ENCODE results near the gene SIPA1L2. TPM values are rescaled to one million over a fixed set of nuclear protein-coding genes. Genes with fewer than 3 reads are reported as not detected.

Gene SIPA1L2
- 61.5 TPM for total RNA-seq

- intact Hi-C loops (cut with DNase I) = loop anchor here (10.0 kb wide), 1 partner anchor 615 kb away; no protein-coding TSS in a partner anchor
- peak; percentile 97 for ATAC-seq
- peak; percentile 97 for DNase-seq (ENCODE audit: low spot score)
Measured at GRCh38 chr1:232630047-232630893, at the start of gene SIPA1L2. SIPA1L2 (minus strand) TSS chr1:232630133; CDS start chr1:232515339, 114,794 bp downstream.

GRCh38 chr1:232678185-232678886, 48.4 kb upstream of the SIPA1L2 start:
- intact Hi-C loops (cut with DNase I) = no loop called here
- ATAC-seq (no peak), DNase-seq (ENCODE audit: low spot score) (no peak)

- DNase-seq (ENCODE audit: low spot score) = no peak
- no peak for ATAC-seq
- intact Hi-C loops (cut with DNase I) = no loop called here
Measured at GRCh38 chr1:232676307-232676706, 46.4 kb upstream of the SIPA1L2 start.

- DNase-seq (ENCODE audit: low spot score) = no peak
- ATAC-seq = no peak
- intact Hi-C loops (cut with DNase I) = no loop called here
Measured at GRCh38 chr1:232675898-232676297, 46.0 kb upstream of the SIPA1L2 start.

GRCh38 chr1:232675260-232675659, 45.3 kb upstream of the SIPA1L2 start:
- DNase-seq (ENCODE audit: low spot score) = no peak
- ATAC-seq = no peak
- intact Hi-C loops (cut with DNase I) = no loop called here

GRCh38 chr1:232673256-232673655, 43.3 kb upstream of the SIPA1L2 start:
- ATAC-seq = no peak
- no peak for DNase-seq (ENCODE audit: low spot score)
- intact Hi-C loops (cut with DNase I) = no loop called here

- ATAC-seq = no peak
- intact Hi-C loops (cut with DNase I) = no loop called here
- no peak for DNase-seq (ENCODE audit: low spot score)
Measured at GRCh38 chr1:232669981-232670747, 40.2 kb upstream of the SIPA1L2 start.

- peak; percentile 58 for ATAC-seq
- intact Hi-C loops (cut with DNase I) = no loop called here
- DNase-seq (ENCODE audit: low spot score) = no peak
Measured at GRCh38 chr1:232667778-232668165, 37.8 kb upstream of the SIPA1L2 start.

GRCh38 chr1:232667094-232667777, 37.3 kb upstream of the SIPA1L2 start:
- no peak for ATAC-seq
- intact Hi-C loops (cut with DNase I) = no loop called here
- no peak for DNase-seq (ENCODE audit: low spot score)

GRCh38 chr1:232664844-232665777, 35.2 kb upstream of the SIPA1L2 start:
- no peak for DNase-seq (ENCODE audit: low spot score)
- intact Hi-C loops (cut with DNase I) = no loop called here
- ATAC-seq = no peak

- intact Hi-C loops (cut with DNase I) = no loop called here
- DNase-seq (ENCODE audit: low spot score) = no peak
Measured at GRCh38 chr1:232662910-232663309, 33.0 kb upstream of the SIPA1L2 start.

GRCh38 chr1:232658386-232658785, 28.5 kb upstream of the SIPA1L2 start:
- ATAC-seq (no peak), DNase-seq (ENCODE audit: low spot score) (no peak)
- intact Hi-C loops (cut with DNase I) = no loop called here

More at GRCh38 chr1:232662910-232663309, 33.0 kb upstream of the SIPA1L2 start:
- no peak for ATAC-seq

- ATAC-seq = no peak
- DNase-seq (ENCODE audit: low spot score) = no peak
- intact Hi-C loops (cut with DNase I) = no loop called here
Measured at GRCh38 chr1:232657426-232658005, 27.6 kb upstream of the SIPA1L2 start.

- ATAC-seq (no peak), DNase-seq (ENCODE audit: low spot score) (no peak)
- intact Hi-C loops (cut with DNase I) = no loop called here
Measured at GRCh38 chr1:232655746-232656085, 25.8 kb upstream of the SIPA1L2 start.

- ATAC-seq = no peak
- no peak for DNase-seq (ENCODE audit: low spot score)
- intact Hi-C loops (cut with DNase I) = no loop called here
Measured at GRCh38 chr1:232655028-232655745, 25.3 kb upstream of the SIPA1L2 start.

GRCh38 chr1:232653789-232654188, 23.9 kb upstream of the SIPA1L2 start:
- intact Hi-C loops (cut with DNase I) = no loop called here
- ATAC-seq = no peak
- DNase-seq (ENCODE audit: low spot score) = no peak

GRCh38 chr1:232650845-232651244, 20.9 kb upstream of the SIPA1L2 start:
- ATAC-seq = no peak
- DNase-seq (ENCODE audit: low spot score) = no peak
- intact Hi-C loops (cut with DNase I) = no loop called here
